C4-2B (cell line): ENCODE results near the gene FAM111B.

Experiments
- ZFX ChIP-seq: fragments of 450-650 bp; IDR thresholded peaks from 2 replicates; pipeline ENCODE4 v1.6.1; 2017
- TF ChIP-seq, protein P1 (sequence below): fragments of 450-650 bp; conservative IDR thresholded peaks from 2 replicates; pipeline ENCODE4 v1.5.1; 2017; ENCODE audit warnings: mild to moderate bottlenecking

DNA sequence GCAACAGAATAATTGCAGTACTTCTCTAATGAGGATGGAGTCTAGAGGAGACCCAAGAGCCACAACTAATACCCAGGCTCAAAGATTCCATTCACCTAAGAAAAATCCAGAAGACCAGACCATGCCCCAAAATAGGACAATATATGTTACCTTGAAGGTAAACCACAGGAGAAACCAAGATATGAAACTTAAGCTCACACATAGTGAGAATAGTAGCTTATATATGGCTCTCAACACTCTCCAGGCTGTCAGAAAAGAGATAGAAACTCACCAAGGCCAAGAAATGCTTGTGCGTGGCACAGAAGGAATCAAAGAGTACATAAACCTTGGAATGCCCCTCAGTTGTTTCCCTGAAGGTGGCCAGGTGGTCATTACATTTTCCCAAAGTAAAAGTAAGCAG is 44.7 kb downstream of the FAM111B start:
- TF ChIP-seq, protein P1, sequence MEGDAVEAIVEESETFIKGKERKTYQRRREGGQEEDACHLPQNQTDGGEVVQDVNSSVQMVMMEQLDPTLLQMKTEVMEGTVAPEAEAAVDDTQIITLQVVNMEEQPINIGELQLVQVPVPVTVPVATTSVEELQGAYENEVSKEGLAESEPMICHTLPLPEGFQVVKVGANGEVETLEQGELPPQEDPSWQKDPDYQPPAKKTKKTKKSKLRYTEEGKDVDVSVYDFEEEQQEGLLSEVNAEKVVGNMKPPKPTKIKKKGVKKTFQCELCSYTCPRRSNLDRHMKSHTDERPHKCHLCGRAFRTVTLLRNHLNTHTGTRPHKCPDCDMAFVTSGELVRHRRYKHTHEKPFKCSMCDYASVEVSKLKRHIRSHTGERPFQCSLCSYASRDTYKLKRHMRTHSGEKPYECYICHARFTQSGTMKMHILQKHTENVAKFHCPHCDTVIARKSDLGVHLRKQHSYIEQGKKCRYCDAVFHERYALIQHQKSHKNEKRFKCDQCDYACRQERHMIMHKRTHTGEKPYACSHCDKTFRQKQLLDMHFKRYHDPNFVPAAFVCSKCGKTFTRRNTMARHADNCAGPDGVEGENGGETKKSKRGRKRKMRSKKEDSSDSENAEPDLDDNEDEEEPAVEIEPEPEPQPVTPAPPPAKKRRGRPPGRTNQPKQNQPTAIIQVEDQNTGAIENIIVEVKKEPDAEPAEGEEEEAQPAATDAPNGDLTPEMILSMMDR, result no peak
- TF ChIP-seq ZFX, result no peak
